Chondrocyte (in vitro differentiated cells): ENCODE measurements around the gene TMEM175. TPM values are rescaled to one million over a fixed set of nuclear protein-coding genes. Genes with fewer than 3 reads are reported as not detected.

Source experiments
- DNase-seq: peaks from one replicate; pipeline ENCODE4 v3.0.0; 2021; ENCODE audit warnings: mixed read lengths, low spot score
- H3K27ac Mint-ChIP-seq: one replicate; pipeline ENCODE4 v1.8.0; 2021; ENCODE audit warnings: mild to moderate bottlenecking, moderate library complexity, mixed read lengths; ENCODE audit not compliant: unreplicated experiment
- H3K27me3 Mint-ChIP-seq: 2 replicates; pipeline ENCODE4 v1.8.0; 2021; ENCODE audit warnings: low read depth, mixed read lengths
- H3K36me3 Mint-ChIP-seq: 2 replicates; pipeline ENCODE4 v1.8.0; 2021; ENCODE audit warnings: low read depth, mixed read lengths
- H3K4me1 Mint-ChIP-seq: 2 replicates; pipeline ENCODE4 v1.8.0; 2021; ENCODE audit warnings: low read depth, mild to moderate bottlenecking, mixed read lengths
- H3K4me3 Mint-ChIP-seq: one replicate; pipeline ENCODE4 v1.8.0; 2021; ENCODE audit warnings: mild to moderate bottlenecking, moderate library complexity, mixed read lengths; ENCODE audit not compliant: unreplicated experiment
- H3K9me3 Mint-ChIP-seq: 2 replicates; pipeline ENCODE4 v1.8.0; 2021; ENCODE audit warnings: low read depth, mixed read lengths
- total RNA-seq: library from RNA; stranded (reverse); gene quantifications from 3 replicates; pipeline ENCODE4 v1.2.1, GENCODE V29; 2021
- TF ChIP-seq, protein P1 (sequence below): fragments of 200-600 bp; sonication (generic); IDR thresholded peaks from 2 replicates; pipeline ENCODE4 v1.5.0; 2021; ENCODE audit warnings: antibody characterized with exemption, mild to moderate bottlenecking, moderate library complexity

Gene TMEM175
- total RNA-seq, 1 donor from 2014 or later: 26.1 TPM

DNA sequence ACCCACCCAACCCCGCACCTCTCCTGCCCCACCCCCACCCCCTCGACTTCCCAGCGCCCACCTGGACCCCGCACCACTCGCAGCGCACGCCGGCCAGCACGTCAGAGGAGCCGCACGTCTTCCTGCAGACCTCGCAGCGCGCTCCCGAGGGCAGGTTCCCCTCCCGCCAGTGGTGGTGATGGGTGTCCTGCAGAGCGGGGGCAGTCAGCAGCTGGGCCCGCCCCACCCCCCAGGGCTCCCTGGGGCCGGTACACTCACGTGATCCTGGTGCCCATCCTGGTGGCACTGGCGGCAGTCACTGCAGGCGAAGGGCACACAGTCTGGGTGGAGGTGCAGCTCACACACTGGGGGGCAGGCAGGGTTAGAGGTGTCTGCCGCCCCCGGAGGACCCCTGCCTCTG, 36.0 kb downstream of the TMEM175 start:
- no peak for DNase-seq
- no peaks in the 10 kb centered on the region for H3K27me3 Mint-ChIP-seq
- H3K9me3 Mint-ChIP-seq: no peaks in the 10 kb centered on the region
- no peak overlapping the region for H3K4me3 Mint-ChIP-seq
- no peak overlapping the region for H3K27ac Mint-ChIP-seq
- peaks cover 2% of the 10 kb centered on the region for H3K36me3 Mint-ChIP-seq
- TF ChIP-seq, protein P1, sequence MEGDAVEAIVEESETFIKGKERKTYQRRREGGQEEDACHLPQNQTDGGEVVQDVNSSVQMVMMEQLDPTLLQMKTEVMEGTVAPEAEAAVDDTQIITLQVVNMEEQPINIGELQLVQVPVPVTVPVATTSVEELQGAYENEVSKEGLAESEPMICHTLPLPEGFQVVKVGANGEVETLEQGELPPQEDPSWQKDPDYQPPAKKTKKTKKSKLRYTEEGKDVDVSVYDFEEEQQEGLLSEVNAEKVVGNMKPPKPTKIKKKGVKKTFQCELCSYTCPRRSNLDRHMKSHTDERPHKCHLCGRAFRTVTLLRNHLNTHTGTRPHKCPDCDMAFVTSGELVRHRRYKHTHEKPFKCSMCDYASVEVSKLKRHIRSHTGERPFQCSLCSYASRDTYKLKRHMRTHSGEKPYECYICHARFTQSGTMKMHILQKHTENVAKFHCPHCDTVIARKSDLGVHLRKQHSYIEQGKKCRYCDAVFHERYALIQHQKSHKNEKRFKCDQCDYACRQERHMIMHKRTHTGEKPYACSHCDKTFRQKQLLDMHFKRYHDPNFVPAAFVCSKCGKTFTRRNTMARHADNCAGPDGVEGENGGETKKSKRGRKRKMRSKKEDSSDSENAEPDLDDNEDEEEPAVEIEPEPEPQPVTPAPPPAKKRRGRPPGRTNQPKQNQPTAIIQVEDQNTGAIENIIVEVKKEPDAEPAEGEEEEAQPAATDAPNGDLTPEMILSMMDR: no peak
- H3K4me1 Mint-ChIP-seq: peaks cover 7% of the 10 kb centered on the region

DNA sequence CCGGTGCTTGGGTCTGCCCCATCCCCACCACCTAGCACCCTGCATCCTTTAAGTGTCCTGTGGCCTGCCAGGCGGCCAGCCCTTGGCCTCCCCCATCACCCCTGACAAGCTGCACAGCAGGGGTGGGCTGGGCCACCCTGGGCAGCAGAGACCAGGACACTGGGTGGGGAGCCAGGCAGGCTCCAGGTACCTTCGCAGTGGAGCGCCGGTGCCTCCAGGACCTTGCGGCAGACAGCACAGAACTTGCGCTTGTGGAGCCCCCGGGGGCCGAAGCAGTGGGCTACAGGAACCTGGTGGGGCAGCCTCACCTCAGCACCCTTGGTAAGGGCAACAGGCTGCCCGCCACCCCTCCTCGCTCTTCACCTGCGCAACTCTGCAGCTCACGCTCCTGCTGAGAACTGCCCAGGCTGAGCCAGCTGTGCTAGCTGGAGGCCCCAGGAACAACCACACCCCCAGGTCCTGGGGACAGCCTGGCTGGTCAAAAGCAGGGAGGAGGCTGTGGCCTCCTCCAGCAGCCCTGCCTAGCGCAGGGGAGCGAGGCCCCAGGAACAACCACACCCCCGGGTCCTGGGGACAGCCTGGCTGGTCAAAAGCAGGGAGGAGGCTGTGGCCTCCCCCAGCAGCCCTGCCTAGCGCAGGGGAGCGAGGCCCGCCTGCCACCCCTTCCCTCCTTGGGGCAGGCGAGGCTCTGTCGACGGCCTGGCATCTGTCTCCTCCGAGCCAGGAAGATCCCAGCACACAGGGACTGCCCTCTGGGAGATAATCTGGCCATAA, 36.5 kb downstream of the TMEM175 start:
- Mint-ChIP-seq H3K36me3 (peaks cover 2% of the 10 kb centered on the region), H3K9me3 (no peaks in the 10 kb centered on the region), H3K4me3 (no peak overlapping the region), H3K4me1 (peaks cover 7% of the 10 kb centered on the region), H3K27ac (no peak overlapping the region), H3K27me3 (no peaks in the 10 kb centered on the region)
- TF ChIP-seq, protein P1: no peak
- no peak for DNase-seq

DNA sequence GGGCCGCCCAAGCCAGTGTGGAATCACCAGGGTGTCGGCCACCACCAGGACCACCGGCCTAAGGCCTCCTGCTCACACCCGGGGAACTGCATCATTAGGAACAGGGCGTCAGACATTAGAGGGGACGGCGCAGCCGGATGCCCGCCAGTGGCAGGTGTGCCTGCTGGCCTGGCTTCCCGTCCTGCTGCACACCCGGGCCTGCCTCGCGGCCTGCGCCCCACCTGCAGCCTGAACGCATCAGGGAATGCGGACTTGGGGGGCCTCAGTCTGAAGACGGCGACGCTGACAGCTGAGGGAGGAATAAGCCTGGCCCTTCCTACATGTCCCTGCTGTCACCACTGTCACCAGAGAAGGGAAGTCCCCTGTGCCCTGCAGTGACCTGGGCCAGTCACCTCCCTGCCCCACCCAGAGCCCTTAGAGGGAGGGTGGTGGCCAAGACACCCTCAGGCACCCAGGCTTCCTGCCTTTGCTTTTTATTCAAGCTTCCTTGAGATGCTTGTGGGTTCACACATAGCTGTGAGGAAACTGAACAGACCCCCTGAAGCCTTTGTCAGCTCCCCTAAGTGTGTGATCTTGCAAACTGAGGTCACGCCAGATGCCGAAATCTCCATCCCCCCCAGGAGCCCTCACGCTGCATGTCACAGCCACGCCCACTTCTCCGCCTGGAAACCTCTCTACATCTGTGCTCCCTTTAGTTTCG, 37.9 kb downstream of the TMEM175 start:
- Mint-ChIP-seq H3K9me3 (no peaks in the 10 kb centered on the region), H3K4me3 (no peak overlapping the region), H3K36me3 (peaks cover 2% of the 10 kb centered on the region), H3K4me1 (peaks cover 7% of the 10 kb centered on the region), H3K27me3 (no peaks in the 10 kb centered on the region), H3K27ac (no peak overlapping the region)
- DNase-seq: no peak
- TF ChIP-seq, protein P1: no peak

DNA sequence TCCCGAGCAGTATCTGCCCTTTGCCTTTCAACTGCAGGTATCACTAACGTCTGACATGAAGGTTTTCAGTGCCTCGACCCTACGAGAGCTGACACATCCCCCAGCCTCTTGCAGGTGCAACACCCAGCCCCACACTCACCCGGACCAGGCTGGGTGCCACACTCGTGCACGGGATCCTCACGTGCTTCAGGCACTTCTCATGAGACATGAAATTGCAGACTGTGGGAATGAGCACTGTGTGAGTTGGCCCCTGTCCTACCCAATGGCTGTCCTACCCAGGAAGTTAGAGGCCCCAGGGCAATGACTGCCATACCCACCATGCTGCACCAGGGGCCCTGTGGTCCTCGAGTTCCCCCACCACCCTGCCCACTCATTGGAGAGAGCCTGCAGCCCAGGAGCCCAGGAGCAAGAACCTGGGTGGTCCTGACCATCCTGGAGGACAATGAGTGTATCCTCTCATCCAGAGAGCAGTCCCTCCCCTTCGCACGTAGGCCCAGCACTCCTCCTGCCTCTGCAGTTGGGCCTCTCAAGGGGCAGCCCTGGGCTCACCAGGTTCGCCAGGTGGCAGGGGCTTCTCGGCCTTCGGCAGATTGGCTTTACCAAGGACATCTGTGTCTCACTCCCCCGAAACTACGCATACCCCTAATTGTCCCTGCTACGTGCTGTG, 38.7 kb downstream of the TMEM175 start:
- peaks cover 7% of the 10 kb centered on the region for H3K4me1 Mint-ChIP-seq
- DNase-seq: no peak
- H3K4me3 Mint-ChIP-seq: no peak overlapping the region
- no peaks in the 10 kb centered on the region for H3K9me3 Mint-ChIP-seq
- H3K27ac Mint-ChIP-seq: no peak overlapping the region
- H3K36me3 Mint-ChIP-seq: peaks cover under 1% of the 10 kb centered on the region
- H3K27me3 Mint-ChIP-seq: no peaks in the 10 kb centered on the region
- TF ChIP-seq, protein P1: no peak
